ENCODE data around the gene SLC7A14.

DNA sequence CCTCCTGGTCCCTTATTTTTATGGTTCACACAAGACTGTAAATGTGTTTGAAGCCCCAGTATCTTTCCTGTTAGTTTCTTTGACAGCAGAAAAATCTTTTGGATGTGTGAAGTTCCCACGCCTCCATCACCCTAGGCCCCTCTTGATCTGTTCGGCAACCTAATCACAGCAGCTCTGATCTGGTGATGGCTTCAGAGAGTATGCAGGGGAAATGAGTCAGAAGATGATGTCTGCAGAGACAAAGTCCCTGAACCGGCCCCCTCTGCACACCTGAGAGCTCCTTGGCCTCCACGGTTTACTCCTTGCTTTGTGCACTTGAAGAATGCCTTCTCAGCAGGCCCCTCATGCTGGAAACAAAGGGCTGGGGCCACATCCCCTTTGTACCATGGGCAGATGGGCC is 103.7 kb downstream of the SLC7A14 start:
- TF ChIP-seq, protein P1, sequence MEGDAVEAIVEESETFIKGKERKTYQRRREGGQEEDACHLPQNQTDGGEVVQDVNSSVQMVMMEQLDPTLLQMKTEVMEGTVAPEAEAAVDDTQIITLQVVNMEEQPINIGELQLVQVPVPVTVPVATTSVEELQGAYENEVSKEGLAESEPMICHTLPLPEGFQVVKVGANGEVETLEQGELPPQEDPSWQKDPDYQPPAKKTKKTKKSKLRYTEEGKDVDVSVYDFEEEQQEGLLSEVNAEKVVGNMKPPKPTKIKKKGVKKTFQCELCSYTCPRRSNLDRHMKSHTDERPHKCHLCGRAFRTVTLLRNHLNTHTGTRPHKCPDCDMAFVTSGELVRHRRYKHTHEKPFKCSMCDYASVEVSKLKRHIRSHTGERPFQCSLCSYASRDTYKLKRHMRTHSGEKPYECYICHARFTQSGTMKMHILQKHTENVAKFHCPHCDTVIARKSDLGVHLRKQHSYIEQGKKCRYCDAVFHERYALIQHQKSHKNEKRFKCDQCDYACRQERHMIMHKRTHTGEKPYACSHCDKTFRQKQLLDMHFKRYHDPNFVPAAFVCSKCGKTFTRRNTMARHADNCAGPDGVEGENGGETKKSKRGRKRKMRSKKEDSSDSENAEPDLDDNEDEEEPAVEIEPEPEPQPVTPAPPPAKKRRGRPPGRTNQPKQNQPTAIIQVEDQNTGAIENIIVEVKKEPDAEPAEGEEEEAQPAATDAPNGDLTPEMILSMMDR (IDR thresholded peaks at IDR 0.05) = no peak
- no peak for TF ChIP-seq EP300 (IDR thresholded peaks at IDR 0.05)
- TF ChIP-seq, protein P2, sequence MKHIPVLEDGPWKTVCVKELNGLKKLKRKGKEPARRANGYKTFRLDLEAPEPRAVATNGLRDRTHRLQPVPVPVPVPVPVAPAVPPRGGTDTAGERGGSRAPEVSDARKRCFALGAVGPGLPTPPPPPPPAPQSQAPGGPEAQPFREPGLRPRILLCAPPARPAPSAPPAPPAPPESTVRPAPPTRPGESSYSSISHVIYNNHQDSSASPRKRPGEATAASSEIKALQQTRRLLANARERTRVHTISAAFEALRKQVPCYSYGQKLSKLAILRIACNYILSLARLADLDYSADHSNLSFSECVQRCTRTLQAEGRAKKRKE (CRISPR knock-in tag; IDR thresholded peaks at IDR 0.05; ENCODE audit: low read depth) = no peak
- TF ChIP-seq, protein P3, sequence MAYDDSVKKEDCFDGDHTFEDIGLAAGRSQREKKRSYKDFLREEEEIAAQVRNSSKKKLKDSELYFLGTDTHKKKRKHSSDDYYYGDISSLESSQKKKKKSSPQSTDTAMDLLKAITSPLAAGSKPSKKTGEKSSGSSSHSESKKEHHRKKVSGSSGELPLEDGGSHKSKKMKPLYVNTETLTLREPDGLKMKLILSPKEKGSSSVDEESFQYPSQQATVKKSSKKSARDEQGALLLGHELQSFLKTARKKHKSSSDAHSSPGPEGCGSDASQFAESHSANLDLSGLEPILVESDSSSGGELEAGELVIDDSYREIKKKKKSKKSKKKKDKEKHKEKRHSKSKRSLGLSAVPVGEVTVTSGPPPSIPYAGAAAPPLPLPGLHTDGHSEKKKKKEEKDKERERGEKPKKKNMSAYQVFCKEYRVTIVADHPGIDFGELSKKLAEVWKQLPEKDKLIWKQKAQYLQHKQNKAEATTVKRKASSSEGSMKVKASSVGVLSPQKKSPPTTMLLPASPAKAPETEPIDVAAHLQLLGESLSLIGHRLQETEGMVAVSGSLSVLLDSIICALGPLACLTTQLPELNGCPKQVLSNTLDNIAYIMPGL (CRISPR knock-in tag; IDR thresholded peaks at IDR 0.05; ENCODE audit: borderline replicate concordance) = no peak
- no peak for TF ChIP-seq HDAC2 (IDR thresholded peaks at IDR 0.05)
- TF ChIP-seq CEBPB (IDR thresholded peaks at IDR 0.05) = no peak
- no peak for TF ChIP-seq POLR2AphosphoS2 (conservative IDR thresholded peaks at IDR 0.05; ENCODE audit: low read length)
- TF ChIP-seq JUNB (IDR thresholded peaks at IDR 0.05) = no peak
- no peak for TF ChIP-seq RNF2 (IDR thresholded peaks at IDR 0.05; ENCODE audit: borderline replicate concordance, low read depth)
- TF ChIP-seq TFCP2L1 (CRISPR knock-in tag; IDR thresholded peaks at IDR 0.05) = no peak
